Esophagus squamous epithelium (tissue), 4 donors: ENCODE measurements around the gene MARVELD1.

Experiments used
- POLR2A ChIP-seq, 4 donors: fragments of 450-650 bp; IDR thresholded peaks; one replicate each; pipeline ENCODE4 v1.6.1; 2017; ENCODE audit warnings: antibody characterized with exemption in 4 of 4, mild to moderate bottlenecking in 4 of 4, moderate library complexity in 3 of 4
- TF ChIP-seq, protein P1 (sequence below), 6 experiments: fragments of 450-650 bp in 4 of 6; fragments of 200-600 bp in 2 of 6; sonication (generic) in 2 of 6; IDR thresholded peaks; one replicate each; pipeline ENCODE4 v1.5.1; 2016 to 2019; ENCODE audit warnings: antibody characterized with exemption in 6 of 6, mild to moderate bottlenecking in 4 of 6, moderate library complexity in 4 of 6

DNA sequence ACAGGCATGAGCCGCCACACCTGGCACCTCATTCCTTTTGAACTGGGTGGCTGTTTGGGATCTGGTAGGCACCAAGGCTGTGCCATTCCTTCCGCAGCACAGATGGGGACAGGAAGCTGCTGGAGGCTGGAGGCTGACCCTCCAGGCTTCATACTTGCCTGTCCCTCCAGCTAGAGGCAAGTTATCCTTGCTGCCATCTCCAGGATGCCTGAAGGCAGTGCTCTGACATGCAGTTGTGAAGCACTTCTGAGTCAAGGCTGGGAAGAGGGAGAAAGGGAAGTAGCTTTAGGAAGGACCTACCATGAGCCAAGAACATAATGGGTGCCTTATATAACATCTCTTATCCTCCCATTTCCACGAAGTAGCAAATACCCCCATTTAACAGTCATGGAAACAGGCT, 9.5 kb downstream of the MARVELD1 start:
- TF ChIP-seq, protein P1, sequence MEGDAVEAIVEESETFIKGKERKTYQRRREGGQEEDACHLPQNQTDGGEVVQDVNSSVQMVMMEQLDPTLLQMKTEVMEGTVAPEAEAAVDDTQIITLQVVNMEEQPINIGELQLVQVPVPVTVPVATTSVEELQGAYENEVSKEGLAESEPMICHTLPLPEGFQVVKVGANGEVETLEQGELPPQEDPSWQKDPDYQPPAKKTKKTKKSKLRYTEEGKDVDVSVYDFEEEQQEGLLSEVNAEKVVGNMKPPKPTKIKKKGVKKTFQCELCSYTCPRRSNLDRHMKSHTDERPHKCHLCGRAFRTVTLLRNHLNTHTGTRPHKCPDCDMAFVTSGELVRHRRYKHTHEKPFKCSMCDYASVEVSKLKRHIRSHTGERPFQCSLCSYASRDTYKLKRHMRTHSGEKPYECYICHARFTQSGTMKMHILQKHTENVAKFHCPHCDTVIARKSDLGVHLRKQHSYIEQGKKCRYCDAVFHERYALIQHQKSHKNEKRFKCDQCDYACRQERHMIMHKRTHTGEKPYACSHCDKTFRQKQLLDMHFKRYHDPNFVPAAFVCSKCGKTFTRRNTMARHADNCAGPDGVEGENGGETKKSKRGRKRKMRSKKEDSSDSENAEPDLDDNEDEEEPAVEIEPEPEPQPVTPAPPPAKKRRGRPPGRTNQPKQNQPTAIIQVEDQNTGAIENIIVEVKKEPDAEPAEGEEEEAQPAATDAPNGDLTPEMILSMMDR (IDR thresholded peaks at IDR 0.05) = no peak
- no peak for TF ChIP-seq POLR2A (IDR thresholded peaks at IDR 0.05)
